A673 (cell line): ENCODE results near the gene KCNQ1.

ENCODE experiments used
- EZH2 ChIP-seq: fragments of 200-600 bp; sonication (generic); IDR thresholded peaks from 2 replicates; pipeline ENCODE4 v1.6.1; 2017; ENCODE audit warnings: borderline replicate concordance, low read depth, mild to moderate bottlenecking, mixed read lengths, antibody characterized with exemption, low read length; ENCODE audit not compliant: poor library complexity, severe bottlenecking
- TF ChIP-seq, protein P1 (sequence below): fragments of 300-800, 200-600 bp; sonication (generic); conservative IDR thresholded peaks from 2 replicates; pipeline ENCODE4 v1.5.1; 2017; ENCODE audit warnings: low read depth, mild to moderate bottlenecking, antibody characterized with exemption, low read length, moderate library complexity, mixed read lengths

DNA sequence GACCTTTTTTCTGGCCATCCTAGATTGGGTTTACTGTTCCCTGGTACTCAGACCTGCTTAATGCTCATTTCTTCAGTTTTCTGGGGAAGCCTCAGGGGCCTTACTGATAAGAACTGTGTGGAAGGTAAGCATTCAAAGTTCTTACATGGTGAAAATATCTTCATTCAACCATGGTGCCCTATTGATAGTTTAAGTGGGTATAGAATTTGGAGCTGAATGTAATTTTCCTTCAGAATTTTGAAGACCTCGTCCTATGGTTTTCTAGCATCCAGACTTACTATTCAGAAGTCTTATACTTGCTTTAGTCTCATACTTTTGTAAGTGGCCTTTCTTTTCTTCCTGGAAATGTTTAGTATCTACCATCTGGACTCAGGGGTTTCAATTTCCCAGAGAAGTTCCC, 365.0 kb downstream of the KCNQ1 start:
- TF ChIP-seq EZH2: no peak
- TF ChIP-seq, protein P1, sequence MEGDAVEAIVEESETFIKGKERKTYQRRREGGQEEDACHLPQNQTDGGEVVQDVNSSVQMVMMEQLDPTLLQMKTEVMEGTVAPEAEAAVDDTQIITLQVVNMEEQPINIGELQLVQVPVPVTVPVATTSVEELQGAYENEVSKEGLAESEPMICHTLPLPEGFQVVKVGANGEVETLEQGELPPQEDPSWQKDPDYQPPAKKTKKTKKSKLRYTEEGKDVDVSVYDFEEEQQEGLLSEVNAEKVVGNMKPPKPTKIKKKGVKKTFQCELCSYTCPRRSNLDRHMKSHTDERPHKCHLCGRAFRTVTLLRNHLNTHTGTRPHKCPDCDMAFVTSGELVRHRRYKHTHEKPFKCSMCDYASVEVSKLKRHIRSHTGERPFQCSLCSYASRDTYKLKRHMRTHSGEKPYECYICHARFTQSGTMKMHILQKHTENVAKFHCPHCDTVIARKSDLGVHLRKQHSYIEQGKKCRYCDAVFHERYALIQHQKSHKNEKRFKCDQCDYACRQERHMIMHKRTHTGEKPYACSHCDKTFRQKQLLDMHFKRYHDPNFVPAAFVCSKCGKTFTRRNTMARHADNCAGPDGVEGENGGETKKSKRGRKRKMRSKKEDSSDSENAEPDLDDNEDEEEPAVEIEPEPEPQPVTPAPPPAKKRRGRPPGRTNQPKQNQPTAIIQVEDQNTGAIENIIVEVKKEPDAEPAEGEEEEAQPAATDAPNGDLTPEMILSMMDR: no peak
